K562 (cell line): ENCODE results near the gene TIMM17A. TPM values are rescaled to one million over a fixed set of nuclear protein-coding genes. Genes with fewer than 3 reads are reported as not detected.

Experiments
- ARID1B ChIP-seq: fragments of 450-650 bp; IDR thresholded peaks from 2 replicates; pipeline ENCODE4 v1.6.1; 2016; ENCODE audit warnings: antibody characterized with exemption, mild to moderate bottlenecking, inconsistent platforms
- ARID3B ChIP-seq: fragments of 250-450 bp; sonication (Bioruptor Pico); IDR thresholded peaks from 2 replicates; pipeline ENCODE4 v1.4.0; 2020; ENCODE audit warnings: borderline replicate concordance
- CREBBP ChIP-seq: IDR thresholded peaks from one replicate; pipeline ENCODE4 v1.6.1; 2012; ENCODE audit warnings: low read depth, mild to moderate bottlenecking, control low read depth, inconsistent platforms, low read length
- CTBP1 ChIP-seq: fragments of 450-650 bp; IDR thresholded peaks from 2 replicates; pipeline ENCODE4 v1.6.1; 2016; ENCODE audit warnings: borderline replicate concordance
- DPF2 ChIP-seq: fragments of 450-650 bp; IDR thresholded peaks from 2 replicates; pipeline ENCODE4 v1.6.1; 2016
- ELF4 ChIP-seq: fragments of 450-650 bp; formaldehyde crosslinking; IDR thresholded peaks from 2 replicates; pipeline ENCODE4 v1.4.0; 2022; ENCODE audit warnings: missing genetic modification characterization
- ESRRB ChIP-seq: fragments of 250-450 bp; sonication (Bioruptor Pico); IDR thresholded peaks from 2 replicates; pipeline ENCODE4 v1.5.0; 2020; ENCODE audit warnings: mild to moderate bottlenecking, moderate library complexity, borderline replicate concordance
- KLF6 ChIP-seq: fragments of 250-450 bp; sonication (Bioruptor Pico); IDR thresholded peaks from 2 replicates; pipeline ENCODE4 v1.4.0; 2020; ENCODE audit warnings: mild to moderate bottlenecking, moderate library complexity, borderline replicate concordance
- L3MBTL2 ChIP-seq: fragments of 450-650 bp; IDR thresholded peaks from 2 replicates; pipeline ENCODE4 v1.6.1; 2016; ENCODE audit warnings: mild to moderate bottlenecking, moderate library complexity
- MBD2 ChIP-seq: sonication (generic); IDR thresholded peaks from 2 replicates; pipeline ENCODE4 v1.6.1; 2016; ENCODE audit warnings: low read depth, borderline replicate concordance
- MTA2 ChIP-seq: fragments of 450-650 bp; IDR thresholded peaks from 2 replicates; pipeline ENCODE4 v1.6.1; 2016; ENCODE audit warnings: low read depth
- PCBP1 ChIP-seq: fragments of 200-400 bp; formaldehyde crosslinking; IDR thresholded peaks from 2 replicates; pipeline ENCODE4 v1.6.1; 2018; ENCODE audit warnings: mild to moderate bottlenecking, low read depth, low read length; ENCODE audit not compliant: poor library complexity, severe bottlenecking
- SLC30A9 ChIP-seq: fragments of 250-450 bp; sonication (Bioruptor Pico); IDR thresholded peaks from 2 replicates; pipeline ENCODE4 v1.8.0; 2022; ENCODE audit warnings: mild to moderate bottlenecking, moderate library complexity
- SRSF9 ChIP-seq: fragments of 200-400 bp; formaldehyde crosslinking; IDR thresholded peaks from 2 replicates; pipeline ENCODE4 v1.6.1; 2017; ENCODE audit warnings: low read depth, low read length, borderline replicate concordance
- STAT6 ChIP-seq: sonication (generic); formaldehyde crosslinking; IDR thresholded peaks from 2 replicates; pipeline ENCODE4 v1.8.1; 2023; ENCODE audit warnings: mild to moderate bottlenecking, missing genetic modification reagents
- THRA ChIP-seq: fragments of 450-650 bp; IDR thresholded peaks from 2 replicates; pipeline ENCODE4 v1.6.1; 2017; ENCODE audit warnings: mild to moderate bottlenecking, moderate library complexity
- ZC3H8 ChIP-seq: fragments of 450-650 bp; IDR thresholded peaks from 2 replicates; pipeline ENCODE4 v1.6.1; 2017
- ZKSCAN3 ChIP-seq: fragments of 250-450 bp; sonication (Bioruptor Pico); IDR thresholded peaks from 2 replicates; pipeline ENCODE4 v1.4.0; 2020
- ZNF134 ChIP-seq: fragments of 250-450 bp; sonication (Bioruptor Pico); conservative IDR thresholded peaks from 2 replicates; pipeline ENCODE4 v1.4.0; 2020
- ZNF511 ChIP-seq: sonication (generic); formaldehyde crosslinking; IDR thresholded peaks from 2 replicates; pipeline ENCODE4 v1.8.0; 2022; ENCODE audit warnings: mild to moderate bottlenecking, missing genetic modification reagents
- polyA plus RNA-seq, 8 experiments: library from polyadenylated mRNA; depleted of rRNA in 4 of 8; stranded (reverse) in 5 of 8; unstranded in 3 of 8; fragments of >200 nt; fragmentation: Nextera tagmentation in 2 of 8; fragmentation: Illumina TruSeq in 1 of 8; extraction: Ambion mirVana in 2 of 8; extraction: Trizol in 1 of 8; gene quantifications; 2 replicates each; pipeline versions ENCODE4 v1.2.1 to v1.2.3, GENCODE V29; 2011 to 2014; ENCODE audit warnings: inconsistent platforms in 1 of 8, missing spikeins in 1 of 8
- total RNA-seq, 7 experiments: library from RNA; depleted of rRNA in 6 of 7; stranded (reverse); fragments of >200 nt in 6 of 7; fragmentation: Illumina TruSeq in 2 of 7; extraction: Trizol in 2 of 7; gene quantifications; 2 replicates each; pipeline versions ENCODE4 v1.2.1 to v1.2.3, GENCODE V29; 2011 to 2021; ENCODE audit warnings: low replicate concordance in 1 of 7

TIMM17A gene
- total and polyA plus RNA-seq, 9 of the 15 experiments (the other 6 are each of a cell fraction or from before 2014, with no cell fraction given): 116 to 744 (median 180) TPM

GRCh38 chr1:201982623-201983379 lies 27.5 kb downstream of the TIMM17A start, which contains the start of gene RNPEP (continued):
- TF ChIP-seq ARID1B (no peak; the same call in 1 of the 2 replicates), DPF2 (no peak; the same call in 1 of the 2 replicates), KLF6 (CRISPR knock-in tag) (no peak), ELF4 (CRISPR knock-in tag) (peak; percentile 82; the same call in 1 of the 2 replicates), MBD2 (peak; percentile 72; the same call in 1 of the 2 replicates), ESRRB (CRISPR knock-in tag) (no peak), SRSF9 (no peak), ZNF511 (CRISPR knock-in tag) (peak; percentile 95), CREBBP (no peak), ZC3H8 (no peak; the same call in 1 of the 2 replicates), MTA2 (no peak), ARID3B (CRISPR knock-in tag) (peak; percentile 26; the same call in 1 of the 2 replicates), ZNF134 (CRISPR knock-in tag) (no peak), ZKSCAN3 (CRISPR knock-in tag) (no peak), SLC30A9 (CRISPR knock-in tag) (no peak), PCBP1 (peak; percentile 66), STAT6 (CRISPR knock-in tag) (no peak), THRA (no peak), L3MBTL2 (peak; percentile 50), CTBP1 (peak; percentile 95)
